NCI-H187 treated with DMSO at 0.1 percent for 48 hours (cell line): ENCODE measurements around the gene NIN.
"Not testable (repeated sequence)": the region's sequence is repeated elsewhere in the genome, so short reads cannot be mapped to it uniquely, and the experiment has no call there.

Experiments
- DNase-seq: peaks from one replicate; lab custom pipeline; 2025; lab: John Stamatoyannopoulos, UW

The NIN gene

DNA sequence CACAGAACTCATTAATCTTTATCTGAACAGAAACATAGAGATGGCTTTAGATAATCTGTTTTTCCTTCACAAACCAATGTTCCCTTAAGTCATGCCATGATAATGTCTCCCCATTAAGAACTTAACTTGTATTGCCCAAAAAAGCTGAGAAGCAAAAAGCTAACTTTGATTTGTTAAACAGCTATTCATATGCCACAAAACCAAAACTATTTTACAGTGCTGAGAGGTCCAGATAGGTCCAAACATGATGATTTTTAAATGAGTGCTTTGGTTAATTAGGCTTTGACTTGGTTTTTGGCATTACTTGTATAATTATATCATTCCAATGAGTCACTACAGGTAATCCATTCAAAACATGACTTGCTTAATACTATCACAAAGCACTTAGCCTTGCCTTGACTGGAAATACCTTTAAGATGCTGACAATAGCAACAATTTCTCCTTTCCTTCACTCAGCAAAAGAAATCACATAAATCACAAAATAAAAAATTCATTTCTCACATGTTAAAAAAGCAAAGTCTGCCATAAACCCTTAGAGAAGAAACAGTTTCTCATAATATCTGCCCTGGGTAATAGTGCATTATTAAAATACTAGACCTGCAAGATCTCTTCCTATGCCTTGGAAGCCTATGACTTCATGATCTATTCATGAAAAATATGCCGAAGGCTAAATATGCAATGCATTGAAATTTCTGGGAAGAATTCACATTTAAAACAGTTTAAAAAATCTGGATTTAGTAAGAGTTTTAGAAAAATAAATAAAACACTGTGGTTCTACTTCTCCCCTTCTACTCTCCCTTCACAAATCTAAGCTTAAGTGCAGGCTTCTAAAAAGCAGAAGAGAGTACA, 110.8 kb downstream of the NIN start:
- no peak for DNase-seq

DNA sequence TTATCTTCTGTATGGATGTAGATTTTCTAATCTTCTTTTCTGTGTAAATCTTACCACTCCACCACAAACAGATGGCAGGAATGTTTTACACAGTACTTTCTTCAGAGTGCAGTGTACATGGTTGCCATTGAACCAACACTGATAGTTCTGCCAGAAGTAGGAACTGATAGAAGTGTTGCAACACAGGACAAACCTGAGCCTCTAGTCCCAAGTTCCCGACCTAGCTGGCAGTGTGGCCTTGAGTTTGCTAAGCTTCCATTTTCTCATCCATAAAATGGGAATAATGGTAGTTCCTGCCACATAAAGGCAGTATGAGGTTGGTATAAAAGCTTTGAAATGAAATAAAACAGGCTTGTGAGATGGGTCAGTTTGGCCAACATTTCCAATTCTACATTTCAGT, 112.0 kb downstream of the NIN start:
- no peak for DNase-seq

DNA sequence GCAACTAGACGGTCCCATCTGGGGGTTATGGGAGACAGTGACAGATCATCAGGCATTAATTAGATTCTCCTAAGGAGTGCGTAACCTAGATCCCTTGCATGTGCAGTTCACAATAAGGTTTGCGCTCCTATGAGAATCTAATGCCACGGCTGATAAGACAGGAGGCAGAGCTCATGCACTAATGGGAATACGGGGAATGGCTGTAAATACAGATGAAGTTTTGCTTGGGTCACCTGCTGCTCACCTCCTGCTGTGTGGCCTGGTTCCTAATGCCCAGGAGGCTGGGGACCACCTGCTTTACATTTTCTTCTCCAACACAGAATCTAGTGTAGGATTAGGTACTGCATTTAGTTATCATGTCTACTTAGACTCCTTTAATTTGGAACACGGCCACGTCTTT, 113.2 kb downstream of the NIN start:
- DNase-seq: no peak

DNA sequence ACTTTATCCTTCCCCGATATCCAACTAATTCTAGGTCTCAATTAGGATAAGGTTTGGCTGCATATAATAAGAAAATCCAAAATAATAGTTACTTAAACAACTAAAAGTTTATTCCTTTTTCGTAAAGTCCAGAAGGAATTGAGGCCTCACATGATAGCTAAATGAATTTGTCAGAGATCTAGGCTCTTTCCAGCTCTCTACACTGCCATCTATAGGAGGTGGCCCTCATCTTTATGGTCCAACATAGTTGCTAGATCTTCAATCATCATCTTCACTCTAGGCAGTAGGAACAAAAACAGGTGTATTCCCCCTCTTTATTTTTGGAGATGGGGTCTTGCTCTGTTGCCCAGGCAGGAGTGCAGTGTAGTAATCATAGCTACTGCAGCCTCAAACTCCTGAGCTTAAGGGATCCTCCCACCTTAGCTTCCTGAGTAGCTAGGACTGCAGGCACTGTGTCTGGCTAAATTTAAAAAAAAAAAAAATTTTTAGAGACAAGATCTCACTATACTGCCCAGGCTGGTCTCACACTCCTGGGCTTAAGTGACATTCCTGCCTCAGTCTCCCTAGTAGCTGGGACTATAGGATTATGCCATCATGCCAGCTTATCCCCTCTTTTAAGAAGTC, 116.4 kb downstream of the NIN start:
- no peak for DNase-seq

DNA sequence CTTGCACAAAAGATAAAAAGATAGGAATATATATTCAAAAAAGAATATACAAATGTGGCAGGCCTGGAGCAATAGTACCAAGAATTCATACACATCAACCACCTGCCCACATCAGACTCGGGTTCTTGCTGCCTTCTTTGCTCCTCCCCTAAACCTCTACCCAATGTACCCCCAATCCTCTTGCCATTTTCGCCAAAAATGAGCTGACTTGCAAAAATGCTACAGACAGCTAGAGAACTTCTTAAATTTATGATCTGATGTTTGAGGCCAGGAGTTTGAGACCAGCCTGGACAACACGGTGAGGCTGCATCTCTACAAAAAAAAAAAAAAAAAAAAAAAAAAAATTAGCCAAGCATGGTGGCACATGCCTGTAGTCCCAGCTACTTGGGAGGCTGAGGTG, 119.9 kb downstream of the NIN start:
- DNase-seq: no peak

DNA sequence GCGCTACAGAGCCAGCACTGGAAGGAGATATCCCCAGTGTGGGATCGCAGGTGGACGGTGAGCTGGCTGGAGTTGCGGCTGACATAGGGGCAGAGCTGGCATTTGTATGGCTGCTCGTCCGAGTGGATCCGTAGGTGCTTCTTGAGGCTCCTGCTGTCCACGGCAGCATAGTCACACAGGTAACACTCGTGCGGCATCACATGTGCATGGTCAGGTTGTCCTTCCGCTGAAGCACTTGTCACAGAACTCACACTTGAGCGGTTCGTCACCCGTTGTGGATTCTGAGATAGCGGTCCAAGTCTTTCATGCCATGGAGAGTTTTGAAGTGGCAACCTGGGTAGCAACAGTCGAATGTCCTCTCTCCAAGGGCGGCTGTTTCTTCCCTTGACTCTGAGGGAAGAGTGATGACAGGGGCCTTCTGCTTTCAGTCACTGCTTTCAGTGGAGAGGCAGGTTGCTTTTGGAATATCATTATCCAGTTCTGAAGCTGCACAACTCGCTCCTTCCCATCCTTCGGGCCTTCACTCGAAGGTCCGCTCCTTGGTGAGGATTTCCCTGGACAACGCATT, 125.9 kb downstream of the NIN start:
- DNase-seq: no peak

DNA sequence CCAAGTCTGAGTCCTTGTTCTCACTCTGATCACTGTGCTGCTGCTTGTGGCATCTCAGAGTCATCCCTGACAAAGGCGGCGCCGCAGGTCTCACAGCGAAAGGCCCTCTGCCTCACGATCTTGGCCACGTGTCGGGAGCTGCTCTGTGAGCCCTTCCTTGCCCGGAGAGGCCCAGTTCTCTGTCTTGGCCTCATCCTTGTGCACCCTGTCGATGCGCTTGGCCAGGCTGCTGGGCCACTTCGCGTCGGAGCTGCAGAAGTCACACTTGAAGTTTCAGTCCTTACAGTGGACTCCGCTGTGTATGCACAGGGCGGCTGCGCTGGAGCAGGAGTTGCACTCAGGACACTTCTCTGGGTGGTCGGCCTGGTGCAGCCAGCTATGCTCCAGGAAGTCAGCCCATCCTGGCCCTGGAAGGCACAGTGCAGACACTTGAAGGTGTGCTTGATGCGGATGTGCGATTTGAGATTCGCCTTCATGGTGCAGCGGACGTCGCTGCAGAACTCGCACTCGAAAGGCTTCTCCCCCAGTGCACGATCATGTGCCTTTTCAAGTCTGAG, 126.4 kb downstream of the NIN start:
- no peak for DNase-seq

DNA sequence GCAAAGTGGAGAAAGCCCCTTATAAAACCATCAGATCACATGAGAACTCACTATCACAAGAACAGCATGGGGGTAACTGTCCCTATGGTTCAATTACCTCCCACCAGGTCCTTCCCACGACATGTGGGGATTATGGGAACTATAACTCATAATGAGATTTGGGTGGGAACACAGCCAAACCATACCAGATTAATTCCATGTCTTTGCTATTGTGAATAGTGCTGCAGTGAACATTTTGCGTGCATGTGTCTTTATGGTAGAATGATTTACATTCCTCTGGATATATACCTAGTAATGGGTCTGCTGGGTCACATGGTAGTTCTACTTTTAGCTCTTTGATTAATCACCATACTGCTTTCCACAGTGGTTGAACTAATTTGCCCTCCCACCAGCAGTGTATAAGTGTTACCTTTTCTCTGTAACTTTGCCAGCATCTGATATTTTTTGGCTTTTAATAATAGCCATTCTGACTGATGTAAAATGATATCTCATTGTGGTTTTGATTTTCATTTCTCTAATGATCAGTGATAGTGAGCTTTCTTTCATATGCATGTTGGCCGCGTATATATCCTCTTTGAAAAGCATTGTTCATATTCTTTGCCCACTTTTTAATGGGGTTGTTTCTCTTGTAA, 133.2 kb downstream of the NIN start:
- DNase-seq: no peak

DNA sequence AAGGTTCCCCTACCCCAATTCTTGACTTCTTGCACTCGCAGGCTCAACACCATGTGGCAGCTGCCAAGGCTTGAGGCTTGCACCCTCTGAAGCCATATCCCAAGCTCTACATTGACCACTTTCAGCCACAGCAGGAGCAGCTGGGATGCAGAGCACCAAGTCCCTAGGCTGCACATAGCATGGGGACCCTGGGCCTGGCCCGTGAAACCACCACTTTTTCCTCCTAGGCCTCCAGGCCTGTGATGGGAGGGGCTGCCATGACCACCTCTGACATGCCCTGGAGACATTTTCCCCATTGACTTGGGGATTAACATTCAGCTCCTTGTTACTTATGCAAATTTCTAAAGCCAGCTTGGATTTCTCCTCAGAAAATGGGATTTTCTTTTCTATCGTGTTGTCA, 136.7 kb downstream of the NIN start:
- DNase-seq: not testable (repeated sequence)

DNA sequence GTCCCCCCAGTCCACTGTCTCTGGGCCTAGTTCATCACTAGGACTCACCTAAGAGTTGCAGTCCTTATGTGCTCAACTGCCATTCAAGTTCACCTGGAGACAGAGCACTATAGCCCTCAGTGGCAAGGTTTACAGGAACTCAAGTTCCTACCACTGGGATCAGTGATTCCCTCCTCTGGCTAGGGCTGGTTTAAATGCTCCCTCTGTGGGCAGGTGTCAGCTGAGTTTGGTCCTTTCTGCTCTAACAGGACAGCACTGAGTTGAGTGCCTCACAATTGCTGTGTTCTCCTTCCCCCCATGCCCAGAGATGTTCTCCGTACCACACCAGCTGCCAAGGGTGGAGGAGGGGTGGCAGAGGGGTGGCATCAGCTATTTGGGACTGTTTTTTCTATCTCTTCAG, 142.1 kb downstream of the NIN start:
- no peak for DNase-seq

DNA sequence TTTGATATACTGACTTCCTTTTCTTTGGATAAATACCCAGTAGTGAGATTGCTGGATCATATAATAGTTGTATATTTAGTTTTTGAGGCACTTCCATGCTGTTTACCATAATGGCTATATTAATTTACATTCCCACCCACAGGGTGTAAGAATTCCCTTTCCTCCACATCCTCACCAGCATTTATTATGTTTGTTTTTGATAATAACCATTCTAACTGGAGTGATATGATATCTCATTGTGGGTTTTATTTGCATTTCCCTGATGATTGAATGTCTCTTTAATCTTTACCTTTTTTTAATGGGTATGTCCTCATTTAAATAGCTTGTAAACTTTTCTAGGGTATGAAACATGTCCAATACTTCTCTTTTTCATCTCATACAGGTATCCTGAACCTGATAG, 151.3 kb downstream of the NIN start:
- DNase-seq: no peak

DNA sequence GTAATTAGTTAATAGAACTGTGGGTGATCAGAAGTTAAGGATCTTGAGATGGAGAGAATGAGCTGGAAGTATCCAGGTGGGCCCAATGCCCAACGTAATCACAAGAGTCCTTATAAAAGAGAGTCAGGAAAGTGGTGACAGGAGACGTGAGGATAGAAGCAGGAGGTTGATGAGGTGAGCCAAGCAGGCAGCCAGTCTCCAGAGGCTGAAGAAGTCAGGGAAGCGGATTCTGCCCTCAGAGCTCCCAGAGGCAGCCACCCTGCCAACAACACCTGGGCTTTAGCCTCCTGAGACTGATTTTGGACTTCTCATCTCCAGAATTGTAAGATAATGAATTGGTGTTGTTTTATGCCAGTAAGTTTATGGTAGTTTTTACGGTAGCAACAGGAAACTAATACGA, 152.8 kb downstream of the NIN start:
- no peak for DNase-seq

DNA sequence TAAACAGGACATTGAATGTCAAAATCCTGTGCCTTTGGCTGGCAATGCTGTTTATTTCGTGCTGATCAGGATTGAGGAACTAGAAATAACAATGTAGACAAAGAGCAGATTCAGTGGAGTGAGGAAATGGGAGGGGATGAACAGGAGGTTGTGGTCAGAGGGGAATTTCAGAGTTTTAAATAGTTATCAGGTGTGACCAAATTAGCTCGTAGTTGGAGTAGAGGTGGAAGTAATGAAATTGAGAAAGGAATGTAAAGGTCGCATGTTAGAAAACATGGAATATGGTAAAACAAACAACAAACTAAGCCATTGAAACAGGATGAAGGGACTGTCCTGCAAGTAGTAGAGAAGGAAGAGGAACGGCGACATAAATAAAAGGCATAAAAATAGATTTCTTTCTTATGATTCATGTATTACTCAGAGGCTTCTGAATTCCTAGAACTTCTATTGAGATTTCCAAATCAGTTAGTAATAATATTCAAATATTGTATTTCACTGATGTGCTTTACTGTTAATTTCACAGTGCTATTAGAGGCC, 153.4 kb downstream of the NIN start:
- DNase-seq: no peak

DNA sequence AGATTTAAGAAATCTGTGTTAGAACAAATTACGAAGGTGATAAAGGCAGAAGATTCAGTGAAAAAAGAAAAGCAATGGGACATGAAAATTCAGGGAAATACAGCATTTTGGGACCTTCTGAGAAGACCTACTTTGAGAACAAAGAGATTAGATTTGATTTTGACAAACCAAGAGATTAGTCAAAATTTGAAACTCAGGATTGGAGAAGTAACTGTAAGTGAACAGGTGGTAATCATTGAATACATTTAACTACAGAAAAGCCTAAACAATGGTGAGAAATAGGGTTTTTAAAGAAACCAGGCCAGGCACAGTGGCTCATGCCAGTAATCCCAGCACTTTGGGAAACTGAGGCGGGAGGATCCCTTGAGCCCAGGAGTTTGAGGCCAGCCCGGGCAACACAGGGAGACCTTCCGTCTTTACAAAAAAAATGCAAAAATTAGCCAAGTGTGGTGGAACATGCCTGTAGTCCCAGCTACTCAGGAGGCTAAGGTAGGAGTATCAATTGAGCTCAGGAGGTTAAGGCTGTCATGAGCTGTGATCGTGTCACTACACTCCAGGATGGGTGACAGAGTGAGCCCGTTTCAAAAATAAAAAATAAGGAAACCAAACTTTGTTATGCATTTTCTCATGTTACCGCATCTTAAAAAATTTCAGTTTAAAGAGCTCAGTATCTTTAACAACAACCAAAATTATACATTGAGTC, 154.0 kb downstream of the NIN start:
- DNase-seq: no peak

DNA sequence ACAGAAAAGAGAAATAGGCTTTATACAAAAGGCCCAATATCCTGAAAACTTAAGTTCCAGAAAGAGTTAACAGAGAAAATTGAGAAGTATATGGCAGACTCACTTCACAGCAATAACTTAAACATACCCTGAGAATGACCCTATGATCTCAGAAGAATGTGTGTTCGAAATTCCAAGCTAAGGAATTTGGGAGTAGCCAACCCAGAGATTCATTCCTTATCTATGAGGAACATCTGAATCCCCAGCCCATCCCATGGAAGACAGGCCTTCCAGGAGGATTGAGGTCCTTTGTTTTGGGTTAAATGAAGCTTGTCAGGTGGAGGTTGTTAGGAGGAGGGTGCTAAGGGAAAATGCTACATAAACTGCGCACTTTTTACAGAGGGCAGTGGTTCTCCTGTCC, 155.4 kb downstream of the NIN start:
- DNase-seq: no peak

DNA sequence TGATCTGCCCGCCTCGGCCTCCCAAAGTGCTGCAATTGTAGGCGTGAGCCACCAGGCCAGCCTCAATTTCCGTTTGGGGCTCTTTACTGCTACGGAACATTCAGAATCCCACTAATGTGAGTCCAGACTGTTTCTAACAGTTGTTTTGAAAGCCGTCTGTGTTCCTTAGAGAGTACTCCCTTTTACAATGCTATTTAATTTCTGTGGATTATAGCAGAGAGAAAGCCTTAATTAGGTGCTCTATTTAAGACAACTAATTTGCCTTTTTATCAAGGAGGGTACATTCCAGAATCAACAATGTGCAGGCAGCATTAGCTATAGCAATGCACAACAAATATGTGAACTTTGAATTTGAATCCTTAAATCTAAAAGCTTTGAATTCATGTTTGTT, 160.1 kb downstream of the NIN start:
- no peak for DNase-seq

DNA sequence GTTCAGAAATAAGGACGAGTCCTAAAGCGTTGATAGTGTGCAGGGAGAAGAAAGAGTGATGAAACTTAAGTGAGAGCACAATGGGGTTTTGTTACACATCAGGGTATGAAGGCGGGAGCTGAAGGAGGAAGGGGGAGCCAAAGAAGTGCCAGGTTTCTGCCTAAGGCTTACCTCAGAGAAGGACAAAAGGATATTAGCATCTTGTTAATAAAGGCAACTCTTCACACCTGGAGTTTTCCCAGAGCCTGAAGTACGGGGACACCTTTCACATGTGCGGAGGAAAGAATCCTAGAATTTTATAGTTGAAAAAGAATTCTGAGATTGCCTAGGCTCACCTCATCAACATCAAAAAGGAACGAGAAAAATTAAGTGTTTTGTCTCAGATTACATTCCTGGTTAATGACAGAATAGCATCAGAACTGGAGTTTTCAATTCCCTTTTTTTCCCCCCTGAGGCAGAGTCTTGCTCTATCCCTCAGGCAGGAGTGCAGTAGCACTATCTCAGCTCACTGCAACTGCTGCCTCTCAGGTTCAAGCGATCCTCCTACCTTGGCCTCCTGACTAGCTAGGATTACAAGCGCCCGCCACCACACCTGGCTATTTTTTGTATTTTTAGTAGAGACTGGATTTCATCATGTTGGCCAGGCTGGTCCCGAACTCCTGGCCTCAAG, 160.6 kb downstream of the NIN start:
- DNase-seq: no peak
